HG03095 (cell line): ENCODE results near the gene XPR1.

Experiments
- ATAC-seq: cut with Tn5 transposase; IDR thresholded peaks from one replicate; pipeline ENCODE4 v1.9.1; 2021; ENCODE audit warnings: moderate library complexity; ENCODE audit not compliant: unreplicated experiment

XPR1 gene

DNA sequence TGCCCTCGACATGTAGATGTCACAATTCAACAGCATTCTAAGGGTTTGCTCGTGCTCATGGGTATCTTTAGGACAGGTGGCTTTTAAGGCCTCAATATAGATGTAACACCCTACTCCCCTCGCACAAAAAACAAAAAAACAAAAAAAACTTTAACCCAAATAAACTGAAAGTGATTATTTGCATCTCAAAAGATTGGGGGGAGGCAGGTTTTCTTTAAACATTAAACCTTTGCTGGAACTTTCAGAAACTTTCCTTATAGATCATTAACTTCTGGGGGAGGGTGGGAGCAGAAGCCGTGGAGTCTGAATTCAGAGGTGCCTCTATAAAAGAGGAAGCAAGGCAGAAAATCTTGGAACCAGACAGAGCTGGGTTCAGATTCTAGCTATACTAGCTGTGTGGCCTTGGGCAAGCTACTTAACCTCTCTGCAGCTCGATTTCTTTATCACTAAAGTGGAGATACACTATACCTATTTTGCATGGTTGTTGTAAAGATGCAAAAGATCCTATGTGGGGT is 277.7 kb downstream of the XPR1 start:
- peak; percentile 45 for ATAC-seq

DNA sequence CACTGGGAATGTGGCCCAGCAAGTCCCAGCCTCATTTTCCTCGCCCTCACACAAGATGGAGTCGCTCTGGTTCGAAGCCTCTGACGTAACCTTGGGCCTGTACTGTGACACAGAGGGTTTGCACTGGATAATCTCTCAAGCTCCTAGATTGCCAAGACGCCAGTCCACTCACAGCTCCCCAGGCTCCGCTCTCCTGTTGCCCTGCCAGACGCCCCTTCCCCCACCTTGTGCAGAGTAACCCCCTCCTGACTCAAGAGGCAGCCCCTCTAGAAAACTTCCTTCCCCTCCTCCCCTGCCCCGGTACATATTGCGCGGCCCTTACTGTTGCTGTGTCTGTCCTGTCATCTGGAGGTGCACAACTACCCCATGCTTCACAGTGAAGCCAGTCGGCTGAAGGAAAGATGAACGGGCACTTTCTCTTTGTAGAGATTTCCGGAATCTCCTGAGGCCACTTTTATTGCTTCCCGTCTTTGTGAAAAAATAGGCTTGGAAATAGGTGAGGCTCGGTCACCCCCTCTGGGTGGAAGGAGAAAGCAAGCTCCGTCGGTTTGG is 279.9 kb downstream of the XPR1 start:
- no peak for ATAC-seq

DNA sequence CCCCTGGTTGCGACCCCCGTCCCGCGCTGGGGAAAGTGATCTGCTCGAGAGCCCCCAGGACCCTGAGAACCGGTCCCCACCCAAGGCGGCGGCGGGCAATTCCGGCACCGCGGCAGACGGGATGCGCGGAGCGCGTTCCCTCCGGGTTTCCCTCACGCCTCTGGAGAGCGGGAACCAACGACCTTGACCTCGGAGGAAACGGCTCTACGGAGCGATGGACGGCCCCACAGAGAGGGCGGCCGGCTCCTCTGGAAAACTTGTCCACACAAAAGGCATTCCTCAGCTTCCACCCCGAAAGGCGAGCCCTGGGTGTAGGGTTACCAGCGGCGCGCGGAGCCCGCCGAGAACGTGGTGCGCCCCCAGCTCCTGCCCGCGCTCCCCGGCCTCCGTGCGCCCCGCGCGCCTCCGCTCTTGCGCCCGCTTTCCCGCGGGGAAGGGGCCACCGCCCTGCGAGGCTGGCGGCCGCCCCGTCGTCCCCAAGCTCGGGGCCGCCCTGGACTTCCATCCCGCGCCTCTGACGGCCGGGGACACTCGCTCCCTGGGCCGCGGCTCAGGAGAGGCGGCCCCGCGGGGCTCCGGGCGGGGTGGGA is 280.5 kb downstream of the XPR1 start:
- ATAC-seq, result no peak

DNA sequence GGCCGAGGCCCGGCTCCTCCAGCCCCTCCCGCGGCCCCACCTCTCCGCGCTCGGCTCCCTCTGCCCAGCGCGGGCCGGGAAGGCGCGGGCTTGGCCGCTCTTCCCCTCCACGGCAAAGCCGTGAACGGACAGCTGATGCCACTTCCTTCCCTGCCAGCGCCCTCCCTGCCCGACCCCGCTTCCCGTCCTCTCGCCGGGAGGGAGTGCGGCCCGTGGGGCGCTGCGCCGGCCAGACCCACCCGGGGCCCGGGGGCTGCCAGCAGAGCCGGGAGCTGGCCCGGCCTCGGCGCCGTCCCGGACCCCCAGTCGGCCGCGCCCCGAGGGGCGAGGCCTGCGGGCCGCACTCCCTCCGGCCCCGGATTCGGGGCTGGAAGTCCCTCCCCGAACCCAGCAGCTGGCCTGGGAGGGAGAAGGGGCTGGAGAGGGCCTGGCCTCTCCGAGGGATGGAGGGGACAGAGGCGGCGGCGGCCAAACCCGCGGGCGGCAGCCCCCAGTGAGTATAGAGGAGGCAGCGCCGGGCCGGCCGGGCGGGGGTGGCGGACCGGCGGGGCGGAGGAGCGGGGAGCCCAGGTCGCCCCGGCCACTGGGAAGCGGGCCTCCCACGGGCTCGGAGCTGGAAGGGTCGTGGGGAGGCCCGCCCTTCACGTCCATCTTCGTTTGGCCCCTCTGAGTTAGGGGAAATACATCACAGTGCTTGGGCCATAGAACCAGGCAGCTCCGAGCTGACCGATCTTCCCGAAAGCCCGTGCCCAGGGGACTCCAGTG is 281.2 kb downstream of the XPR1 start, which contains the start of gene KIAA1614:
Gene KIAA1614 (plus strand): TSS at position 97 of the 765 bp plus-strand sequence. CDS start 347 bp downstream, at position 444.
- ATAC-seq, result no peak

DNA sequence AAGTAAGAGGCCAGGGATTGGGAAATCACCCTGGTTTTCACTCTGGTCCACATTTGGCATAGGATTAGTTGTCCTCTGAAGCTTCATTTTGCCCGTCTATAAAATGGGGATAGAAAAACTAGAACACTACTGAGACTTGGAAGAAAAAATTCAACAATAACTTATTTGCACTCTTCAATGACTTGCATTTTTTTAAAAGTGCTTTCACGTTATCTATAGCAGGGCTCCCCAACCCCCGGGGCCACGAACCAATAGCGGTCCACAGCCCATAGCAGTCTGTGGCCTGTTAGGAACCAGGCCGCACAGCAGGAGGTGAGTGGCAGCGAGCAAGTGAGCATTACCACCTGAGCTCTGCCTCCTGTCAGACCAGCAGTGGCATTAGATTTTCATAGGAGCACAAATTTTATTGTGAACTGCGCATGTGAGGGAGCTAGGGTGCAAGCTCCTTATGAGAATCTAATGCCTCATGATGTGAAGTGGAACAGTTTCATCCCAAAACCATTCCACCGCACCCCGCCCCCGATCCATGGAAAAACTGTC is 283.7 kb downstream of the XPR1 start:
- ATAC-seq, result no peak

DNA sequence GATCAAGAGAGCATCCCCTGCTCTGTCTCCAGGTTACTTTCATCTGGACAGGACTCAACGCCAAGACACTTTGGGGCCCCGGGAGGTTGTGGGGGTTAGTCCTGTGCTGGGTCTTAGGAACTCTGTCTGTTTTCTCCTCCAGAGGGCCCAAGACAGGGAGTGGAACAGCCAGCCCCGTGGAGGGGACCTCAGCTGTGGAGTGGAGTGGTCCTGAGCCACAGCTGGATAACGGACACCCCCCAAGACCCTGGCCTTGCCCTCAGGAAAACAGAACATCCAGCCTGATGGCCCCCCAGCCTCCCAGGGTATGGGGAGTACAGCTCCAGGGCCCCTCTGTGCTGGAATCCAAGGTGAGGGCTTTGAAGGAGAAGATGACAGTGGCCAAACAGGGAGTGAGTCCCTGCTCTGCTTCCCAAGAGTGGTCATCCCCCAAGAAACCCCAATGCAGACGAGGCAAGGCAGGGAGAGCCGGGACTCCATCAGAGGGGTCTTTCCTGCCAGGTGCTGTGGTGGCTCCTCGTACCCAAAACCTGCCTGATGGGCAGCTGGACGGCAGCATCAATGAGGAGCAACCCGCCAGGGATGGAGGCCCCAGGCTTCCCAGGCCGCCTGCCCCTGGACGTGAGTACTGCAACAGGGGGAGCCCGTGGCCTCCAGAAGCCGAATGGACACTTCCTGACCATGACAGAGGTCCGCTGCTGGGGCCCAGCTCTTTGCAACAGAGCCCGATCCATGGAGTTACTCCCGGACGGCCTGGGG is 284.4 kb downstream of the XPR1 start:
- no peak for ATAC-seq

DNA sequence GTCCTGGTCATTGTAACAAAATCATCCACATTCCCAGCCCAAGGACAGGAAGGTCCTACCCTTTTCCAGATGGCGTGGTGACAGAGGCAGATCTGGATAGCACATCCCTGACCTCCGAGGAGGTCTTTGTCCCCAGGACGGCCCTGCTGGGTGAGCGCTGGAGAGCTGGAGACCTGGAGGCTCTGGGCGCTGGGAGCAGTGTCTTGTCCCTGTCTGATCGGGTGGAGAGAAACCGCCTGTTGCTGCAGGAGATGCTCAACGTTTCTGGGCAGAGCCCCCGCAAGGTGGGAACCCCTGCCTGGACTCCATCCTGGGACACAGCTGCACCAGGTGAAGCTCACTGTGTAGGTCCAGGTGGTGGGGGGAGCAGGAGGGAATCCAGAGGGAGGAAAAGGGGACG is 284.9 kb downstream of the XPR1 start:
- no peak for ATAC-seq

DNA sequence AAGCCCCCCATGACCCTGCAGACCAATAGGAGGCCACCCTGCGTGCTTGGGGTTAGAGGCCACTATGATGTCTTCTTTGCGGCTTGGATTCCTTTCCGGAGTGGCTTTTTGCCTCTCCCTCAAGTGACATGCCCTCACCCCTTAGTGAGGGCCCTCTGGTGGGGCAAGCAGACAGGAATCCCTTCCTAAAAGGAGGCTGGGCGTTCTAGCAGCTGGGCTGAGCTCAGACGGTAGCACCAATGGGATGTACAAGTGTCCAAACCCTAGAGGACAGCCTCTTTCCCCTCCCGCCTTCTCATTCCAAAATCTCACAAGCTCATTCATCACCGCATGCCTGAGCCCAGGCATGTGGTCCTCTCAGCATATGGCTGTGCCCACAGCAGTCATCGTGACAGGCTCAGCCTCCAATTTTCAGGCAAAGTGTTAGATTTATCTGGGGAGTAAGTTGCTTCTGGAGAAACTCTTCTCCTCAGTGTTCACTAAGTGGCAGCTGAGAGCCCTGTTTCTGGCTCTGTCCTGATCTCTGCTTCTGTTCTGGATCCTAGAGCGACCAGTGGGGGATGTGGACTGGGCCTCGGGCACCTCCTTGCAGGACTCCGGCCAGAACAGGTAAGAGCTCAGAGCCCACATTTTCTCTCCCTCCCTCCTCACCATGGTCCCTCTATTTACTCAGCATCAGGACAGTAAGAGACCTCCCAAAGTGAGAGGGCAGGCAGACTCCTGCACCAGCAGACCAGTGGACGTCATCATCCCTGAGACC is 285.7 kb downstream of the XPR1 start:
- no peak for ATAC-seq

DNA sequence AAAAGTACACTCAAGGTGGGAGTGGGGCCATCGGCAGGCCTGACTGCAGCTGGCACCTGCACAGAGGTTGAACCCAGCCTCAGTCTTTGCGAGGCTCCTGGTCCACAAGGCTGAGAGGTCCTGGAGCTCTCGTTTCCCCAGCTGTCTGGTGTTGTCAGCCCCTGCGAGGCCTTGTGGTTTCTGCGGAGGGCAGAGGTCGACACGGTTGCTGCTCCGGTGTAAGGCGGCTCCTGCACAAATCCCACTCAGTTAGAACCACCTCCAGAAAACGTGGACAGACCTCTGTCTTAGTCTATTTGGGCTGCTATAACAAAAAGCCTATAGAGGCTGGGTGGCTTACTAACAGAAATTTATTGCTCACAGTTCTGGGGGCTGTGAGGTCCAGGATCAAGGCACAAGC is 286.7 kb downstream of the XPR1 start:
- ATAC-seq, result no peak

DNA sequence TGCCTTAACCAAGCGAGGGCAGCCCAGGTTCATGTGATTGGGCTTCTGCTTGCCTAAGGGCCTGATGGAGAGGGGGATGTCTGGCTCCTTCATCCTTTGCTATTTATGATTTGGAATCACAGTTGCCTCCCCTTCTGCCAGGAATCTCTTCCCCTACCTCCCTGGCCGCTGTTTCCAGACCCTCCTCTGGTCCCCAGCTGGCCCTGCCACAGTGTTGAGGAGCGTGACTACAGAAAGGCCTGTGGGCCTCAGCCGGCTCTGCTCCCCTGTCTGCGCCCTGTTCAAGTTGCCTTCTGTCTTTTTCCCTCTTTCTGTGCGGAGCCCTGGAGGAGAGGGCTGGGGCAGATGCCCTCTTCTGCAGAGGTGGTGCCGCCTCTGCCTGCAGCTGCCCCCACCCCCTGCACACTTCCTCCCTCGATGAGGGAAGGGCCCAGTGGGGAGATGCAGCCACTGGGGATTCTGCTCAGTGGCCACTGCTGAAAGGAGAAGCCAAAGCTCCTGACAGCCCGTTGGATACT is 287.4 kb downstream of the XPR1 start:
- no peak for ATAC-seq

DNA sequence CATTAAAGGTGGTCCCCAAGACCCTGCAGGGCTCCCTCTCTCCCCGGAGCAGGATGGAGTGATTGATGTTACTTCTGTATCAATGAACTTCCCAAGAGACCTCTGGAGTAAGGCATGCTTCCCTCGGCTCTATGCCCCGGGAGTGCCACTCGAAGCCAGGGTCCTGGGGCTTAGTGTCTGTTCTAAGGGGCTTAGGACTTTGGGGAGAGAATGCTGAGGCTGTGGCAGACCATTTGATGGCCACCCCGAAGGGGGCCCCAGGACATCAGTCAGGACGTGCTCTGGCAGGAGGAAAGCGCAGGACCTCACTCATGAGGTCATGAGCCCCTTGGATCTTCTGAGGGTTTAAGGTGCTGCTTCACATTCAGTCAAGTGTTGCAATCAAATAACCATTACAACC is 288.4 kb downstream of the XPR1 start:
- ATAC-seq, result no peak

DNA sequence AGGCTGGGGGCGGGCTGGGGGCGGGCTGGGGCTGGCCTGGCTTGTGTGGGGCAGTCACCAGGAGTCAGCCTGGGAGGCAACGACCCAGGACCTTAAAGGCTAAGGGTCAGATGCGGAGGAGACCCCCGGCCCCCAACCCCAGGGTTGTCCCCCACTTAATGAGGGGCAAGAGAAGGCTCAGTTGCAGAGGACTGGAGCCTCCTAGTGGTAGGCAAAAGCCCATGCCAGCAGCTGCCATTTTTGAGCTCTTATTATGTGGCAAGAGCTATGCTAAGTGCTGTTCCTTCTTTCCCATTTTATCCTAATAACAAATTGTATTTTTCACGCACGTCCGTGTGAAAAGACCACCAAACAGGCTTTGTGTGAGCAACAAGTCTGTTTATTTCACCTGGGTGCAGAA is 288.9 kb downstream of the XPR1 start:
- ATAC-seq, result no peak

DNA sequence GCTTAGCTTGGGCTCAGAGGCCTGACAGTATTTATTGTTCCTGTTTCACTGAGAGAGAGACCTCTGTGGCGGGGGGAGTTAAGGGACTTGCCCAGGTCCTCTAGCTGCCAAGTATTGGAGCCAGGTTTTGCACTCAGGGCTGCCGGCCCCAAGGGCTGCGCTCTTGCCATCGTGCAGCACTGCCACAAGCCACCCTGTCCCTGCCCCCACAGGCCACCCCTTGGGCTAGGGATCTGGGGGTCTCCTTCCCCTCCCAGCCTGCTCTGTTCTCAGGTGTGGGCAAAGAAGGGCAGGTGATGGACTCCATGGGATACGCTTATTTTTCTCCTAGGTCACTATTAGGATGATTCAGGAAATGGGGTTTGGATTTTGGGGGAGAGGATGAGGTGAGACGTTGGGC is 289.6 kb downstream of the XPR1 start:
- no peak for ATAC-seq

DNA sequence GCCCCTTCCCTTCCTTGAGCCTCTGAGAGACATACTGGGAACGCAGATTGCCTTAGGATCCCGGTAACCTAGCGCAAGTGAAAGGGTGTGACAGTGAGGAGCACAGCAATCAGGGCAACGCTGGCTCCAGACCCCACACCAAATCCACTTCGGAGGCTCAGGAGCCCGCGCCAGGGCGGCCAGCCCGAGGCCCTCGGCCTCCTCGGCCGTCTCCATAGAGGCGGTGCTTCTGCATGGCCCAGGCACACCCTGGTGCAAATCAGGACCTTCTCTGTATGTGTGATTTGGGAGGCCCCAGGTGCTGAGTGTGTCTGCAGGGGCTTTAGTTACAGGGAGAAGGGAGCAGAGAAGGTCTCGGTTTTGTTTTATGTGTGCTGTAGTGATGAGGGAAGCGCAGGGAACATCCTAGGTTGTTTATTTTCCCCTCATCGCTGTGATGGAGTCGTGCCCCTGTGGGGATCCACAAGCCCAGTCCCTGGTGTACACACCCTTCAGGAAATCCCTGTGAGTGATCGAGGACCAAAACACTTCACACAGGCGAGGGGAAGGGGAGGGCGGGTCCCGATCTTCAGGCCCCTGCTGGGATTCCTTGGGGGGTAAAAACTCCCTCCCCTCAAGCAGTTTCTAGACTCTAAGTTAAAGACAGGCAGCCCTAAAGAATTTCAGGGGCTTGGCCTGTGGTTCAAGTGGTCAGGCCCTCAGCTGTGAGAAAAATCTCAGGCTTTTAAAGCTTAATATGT is 290.2 kb downstream of the XPR1 start:
- ATAC-seq, result no peak

DNA sequence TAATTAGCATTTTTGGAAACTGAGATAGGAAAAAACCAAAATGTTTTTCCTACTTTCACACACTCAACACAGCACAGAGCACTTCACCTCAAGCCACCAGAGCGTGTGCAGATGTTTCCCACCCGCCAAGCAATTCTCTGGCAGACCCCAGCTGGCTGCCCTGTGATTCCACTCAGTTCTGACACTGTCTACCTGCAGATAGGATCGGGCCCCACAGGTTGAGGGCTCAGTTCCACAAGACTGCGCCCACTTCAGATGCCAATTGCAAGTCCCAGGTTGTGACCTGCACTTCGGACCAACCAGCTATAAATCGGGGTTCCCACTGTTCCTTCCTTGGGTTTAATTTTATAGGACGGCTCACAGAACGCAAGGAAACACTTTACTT is 290.8 kb downstream of the XPR1 start:
- no peak for ATAC-seq

DNA sequence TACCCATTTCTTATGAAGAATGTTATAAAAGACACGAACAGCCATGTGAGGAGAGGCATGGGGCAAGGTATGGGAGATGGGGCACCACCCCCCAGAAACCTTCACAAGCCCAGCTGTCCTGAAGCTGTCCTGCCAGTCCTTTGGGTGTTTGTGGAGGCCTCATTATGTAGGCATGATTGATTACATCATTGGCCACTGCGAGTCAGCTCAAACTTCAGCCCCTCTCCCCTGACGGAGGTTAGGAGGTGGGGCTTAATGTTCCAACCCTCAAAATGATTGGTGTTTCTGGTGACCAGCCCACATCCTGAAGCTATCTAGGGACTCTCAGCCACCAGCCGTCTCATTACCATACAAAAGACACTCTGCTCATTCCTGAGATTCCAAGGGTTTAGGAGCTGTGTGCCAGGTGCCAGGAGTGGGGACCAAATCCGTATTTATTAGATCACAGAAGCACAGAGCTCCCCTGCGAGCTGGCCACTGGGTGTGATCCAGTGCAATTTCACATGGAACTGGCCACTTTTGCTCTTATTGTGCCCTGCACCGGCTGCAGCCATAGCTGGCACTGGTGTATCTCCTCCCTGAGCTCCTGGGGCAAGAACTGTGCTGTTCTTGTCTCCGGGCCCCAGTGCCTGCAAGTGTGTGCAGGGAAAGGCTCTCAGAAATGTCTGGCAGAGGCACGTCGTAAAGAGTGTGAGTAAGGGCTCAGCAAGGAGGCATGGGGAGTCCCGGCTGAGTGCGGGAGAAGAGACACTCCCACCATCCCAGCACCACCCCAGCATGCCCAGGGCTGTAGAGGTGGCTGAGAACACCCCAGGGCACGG is 291.4 kb downstream of the XPR1 start:
- no peak for ATAC-seq

DNA sequence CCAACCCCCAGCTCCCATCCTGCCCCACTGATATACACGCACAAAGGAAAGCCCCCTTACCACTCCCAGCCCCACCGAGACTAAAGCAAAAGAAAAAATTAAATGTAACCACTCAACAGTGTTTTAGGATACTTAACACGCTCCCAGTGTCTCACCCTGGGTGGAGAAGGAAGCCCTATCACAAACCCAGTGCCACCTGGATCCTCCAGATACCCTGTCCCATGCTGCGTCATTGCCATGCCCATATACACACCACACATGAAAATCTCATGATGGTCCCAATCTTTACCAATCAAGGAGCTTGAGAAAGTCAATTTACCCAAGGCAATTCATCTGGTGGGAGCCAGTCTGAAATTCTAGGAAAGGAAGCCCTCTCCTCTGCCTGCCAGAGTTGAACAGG is 292.1 kb downstream of the XPR1 start:
- no peak for ATAC-seq

DNA sequence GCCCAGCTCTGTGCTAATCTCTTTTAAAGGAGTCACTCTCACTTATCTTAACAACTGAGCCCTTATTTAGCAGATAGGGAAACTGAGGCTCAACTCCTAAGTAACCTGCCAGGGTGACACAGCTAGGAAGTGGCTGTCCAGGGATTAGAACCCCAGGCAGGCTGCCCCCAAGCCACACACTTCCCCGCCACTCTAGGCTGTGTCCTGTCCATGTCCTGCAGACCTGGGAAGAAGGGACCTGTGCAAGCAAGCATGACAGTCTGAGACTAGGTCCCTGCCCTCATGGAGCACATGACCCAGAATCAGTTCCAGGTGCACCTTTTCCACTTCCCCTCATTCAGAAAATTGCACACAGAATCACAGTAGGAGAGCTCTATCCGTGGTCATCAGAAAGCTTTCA is 293.1 kb downstream of the XPR1 start:
- no peak for ATAC-seq
